B cell (primary cell): ENCODE results near the gene ATP10A. TPM values are rescaled to one million over a fixed set of nuclear protein-coding genes. Genes with fewer than 3 reads are reported as not detected.

Source experiments
- ATAC-seq: fragments of 200-7000 bp; cut with Tn5 transposase; one replicate; pipeline ENCODE4 v1.10.0; 2021; ENCODE audit warnings: low read depth, mild to moderate bottlenecking, moderate number of reproducible peaks, moderate library complexity
- CTCF ChIA-PET: fragments of 350-600 bp; sonication (Branson Sonifier 250); formaldehyde crosslinking; loops from one replicate; lab custom pipeline; 2021; ENCODE audit warnings: antibody characterized with exemption, inconsistent platforms; lab: Charles Lee
- POLR2A ChIA-PET: fragments of 350-600 bp; sonication (Branson Sonifier 250); formaldehyde crosslinking; loops from one replicate; lab custom pipeline; 2021; ENCODE audit warnings: antibody characterized with exemption; lab: Charles Lee
- DNase-seq: peaks from one replicate; pipeline ENCODE4 v3.0.0; 2013
- H2AFZ ChIP-seq: 2 replicates; pipeline ENCODE4 v1.6.1; 2012; ENCODE audit warnings: mild to moderate bottlenecking, low read depth, low read length; ENCODE audit not compliant: insufficient read depth, poor library complexity, severe bottlenecking
- H3K27ac ChIP-seq, 2 donors: 1 replicate in 1 of 2; 2 replicates in 1 of 2; pipeline ENCODE4 v1.5.1; 2012 to 2013; ENCODE audit warnings: low read length in 2 of 2, mild to moderate bottlenecking in 2 of 2, moderate library complexity in 1 of 2
- H3K27me3 ChIP-seq, 4 experiments: fragments of 200-600 bp in 1 of 4; sonication (generic) in 1 of 4; replicated peaks in 1 of 4; 1 replicate in 2 of 4; 2 replicates in 2 of 4; pipeline versions ENCODE4 v1.6.1 to v1.7.0; 2013 to 2016; ENCODE audit warnings: low read length in 3 of 4, mild to moderate bottlenecking in 2 of 4, mixed read lengths in 1 of 4, moderate library complexity in 1 of 4; ENCODE audit not compliant: insufficient read depth in 4 of 4, control insufficient read depth in 3 of 4; ENCODE audit errors: control extremely low read depth in 1 of 4
- H3K36me3 ChIP-seq, 2 experiments: replicated peaks in 1 of 2; 1 replicate in 1 of 2; 2 replicates in 1 of 2; pipeline versions ENCODE4 v1.6.1 to v1.7.1; 2013; ENCODE audit warnings: low read length in 1 of 2; ENCODE audit not compliant: insufficient read depth in 2 of 2, control insufficient read depth in 1 of 2; ENCODE audit errors: control extremely low read depth in 1 of 2, extremely low read depth in 1 of 2
- H3K4me1 ChIP-seq, 2 donors: fragments of 200-600 bp in 1 of 2; sonication (generic) in 1 of 2; 1 replicate in 1 of 2; 2 replicates in 1 of 2; pipeline versions ENCODE4 v1.5.1 to v1.6.1; 2013 to 2017; ENCODE audit warnings: low read length in 2 of 2; ENCODE audit not compliant: control insufficient read depth in 2 of 2, insufficient read depth in 2 of 2
- H3K4me2 ChIP-seq: replicated peaks from 2 replicates; pipeline ENCODE3; 2012; ENCODE audit warnings: mild to moderate bottlenecking, low read depth, low read length; ENCODE audit not compliant: poor library complexity, severe bottlenecking
- H3K4me3 ChIP-seq, 5 experiments: fragments of 200-600 bp in 1 of 5; sonication (generic) in 1 of 5; 1 replicate in 3 of 5; 2 replicates in 2 of 5; pipeline versions ENCODE4 v1.5.1 to v1.7.0; 2011 to 2016; ENCODE audit warnings: low read length in 4 of 5, mild to moderate bottlenecking in 4 of 5, low read depth in 2 of 5, control low read depth in 1 of 5, moderate library complexity in 1 of 5; ENCODE audit not compliant: insufficient read depth in 1 of 5; ENCODE audit errors: control extremely low read depth in 1 of 5, extremely low read depth in 1 of 5
- H3K79me2 ChIP-seq: fragments of 200-600 bp; sonication (generic); one replicate; pipeline ENCODE4 v1.6.0; 2016; ENCODE audit warnings: low read length; ENCODE audit not compliant: control insufficient read depth, insufficient read depth
- H3K9ac ChIP-seq: fragments of 200-600 bp; sonication (generic); 2 replicates; pipeline ENCODE4 v1.6.1; 2017; ENCODE audit warnings: mild to moderate bottlenecking, low read length, moderate library complexity
- H3K9me3 ChIP-seq, 3 donors: one replicate each; pipeline versions ENCODE4 v1.6.1 to v1.7.1; 2013; ENCODE audit warnings: low read length in 2 of 3; ENCODE audit not compliant: control insufficient read depth in 2 of 3, insufficient read depth in 1 of 3; ENCODE audit errors: control extremely low read depth in 1 of 3
- H4K20me1 ChIP-seq: 2 replicates; pipeline ENCODE4 v1.6.0; 2012; ENCODE audit warnings: mild to moderate bottlenecking, low read length; ENCODE audit not compliant: insufficient read depth, control insufficient read depth, poor library complexity, severe bottlenecking
- H3K27ac Mint-ChIP-seq: one replicate; pipeline ENCODE4 v1.8.0; 2021; ENCODE audit warnings: mixed read lengths
- H3K27me3 Mint-ChIP-seq: one replicate; pipeline ENCODE4 v1.8.0; 2021; ENCODE audit warnings: mixed read lengths
- H3K4me1 Mint-ChIP-seq: one replicate; pipeline ENCODE4 v1.8.0; 2021; ENCODE audit warnings: mixed read lengths
- H3K4me3 Mint-ChIP-seq: one replicate; pipeline ENCODE4 v1.8.0; 2021; ENCODE audit warnings: mixed read lengths
- H3K9me3 Mint-ChIP-seq: one replicate; pipeline ENCODE4 v1.8.0; 2022; ENCODE audit warnings: mixed read lengths; ENCODE audit not compliant: insufficient read depth
- EZH2 ChIP-seq: IDR thresholded peaks from 2 replicates; pipeline ENCODE4 v1.6.1; 2012; ENCODE audit warnings: borderline replicate concordance, low read depth, mild to moderate bottlenecking, moderate library complexity, low read length; ENCODE audit not compliant: insufficient read depth, poor library complexity, severe bottlenecking
- WGBS: methylation state at CpG from one replicate; pipeline ENCODE4 v1.1.5; 2013; ENCODE audit warnings: missing lambda C conversion rate; ENCODE audit not compliant: insufficient coverage; 5-methylcytosine and 5-hydroxymethylcytosine counted together
- intact Hi-C: fragments of 100-400 bp; cut with micrococcal nuclease; formaldehyde crosslinking; loops from one replicate; pipeline ENCODE4 v1.10.0; 2022
- polyA plus RNA-seq: library from polyadenylated mRNA; depleted of rRNA; stranded (reverse); fragments of >200 nt; gene quantifications from 2 replicates; pipeline ENCODE4 v1.2.3, GENCODE V29; 2012
- total RNA-seq, 2 donors: library from RNA; stranded (reverse); fragments of 120-200 nt in 1 of 2; gene quantifications; 1 replicate in 1 of 2; 2 replicates in 1 of 2; pipeline versions ENCODE4 v1.2.3 to v1.2.4, GENCODE V29; 2013 to 2022
- TF ChIP-seq, protein P1 (sequence below): fragments of 200-600 bp; IDR thresholded peaks from one replicate; pipeline ENCODE4 v1.8.0; 2022; ENCODE audit warnings: antibody characterized with exemption, mild to moderate bottlenecking

ATP10A gene
- total and polyA plus RNA-seq, 2 donors (not counting 1 experiment from before 2014, with no cell fraction given): 0.21 to 0.22 TPM

GRCh38 chr15:25880411-25880810 lies 17.3 kb upstream of the ATP10A start:
- no peaks in the 10 kb centered on the region for H3K4me1 ChIP-seq
- POLR2A ChIA-PET: no interaction called here
- H3K79me2 ChIP-seq: no peaks in the 10 kb centered on the region
- no peaks in the 10 kb centered on the region for H3K4me1 Mint-ChIP-seq
- no peak overlapping the region for H3K4me3 Mint-ChIP-seq
- H3K27me3 ChIP-seq: no peaks in the 10 kb centered on the region
- H3K4me3 ChIP-seq: no peak overlapping the region
- H3K36me3 ChIP-seq: no peaks in the 10 kb centered on the region
- H3K27ac ChIP-seq: no peak overlapping the region
- H4K20me1 ChIP-seq: no peaks in the 10 kb centered on the region
- CTCF ChIA-PET: no interaction called here
- intact Hi-C loops: no loop called here
- no peak overlapping the region for H2AFZ ChIP-seq
- no peaks in the 10 kb centered on the region for H3K27me3 Mint-ChIP-seq
- WGBS: 100% methylated on average over 1 of the region's 1 CpG
- H3K9me3 ChIP-seq: no peaks in the 10 kb centered on the region
- no peak for DNase-seq
- TF ChIP-seq, protein P1, sequence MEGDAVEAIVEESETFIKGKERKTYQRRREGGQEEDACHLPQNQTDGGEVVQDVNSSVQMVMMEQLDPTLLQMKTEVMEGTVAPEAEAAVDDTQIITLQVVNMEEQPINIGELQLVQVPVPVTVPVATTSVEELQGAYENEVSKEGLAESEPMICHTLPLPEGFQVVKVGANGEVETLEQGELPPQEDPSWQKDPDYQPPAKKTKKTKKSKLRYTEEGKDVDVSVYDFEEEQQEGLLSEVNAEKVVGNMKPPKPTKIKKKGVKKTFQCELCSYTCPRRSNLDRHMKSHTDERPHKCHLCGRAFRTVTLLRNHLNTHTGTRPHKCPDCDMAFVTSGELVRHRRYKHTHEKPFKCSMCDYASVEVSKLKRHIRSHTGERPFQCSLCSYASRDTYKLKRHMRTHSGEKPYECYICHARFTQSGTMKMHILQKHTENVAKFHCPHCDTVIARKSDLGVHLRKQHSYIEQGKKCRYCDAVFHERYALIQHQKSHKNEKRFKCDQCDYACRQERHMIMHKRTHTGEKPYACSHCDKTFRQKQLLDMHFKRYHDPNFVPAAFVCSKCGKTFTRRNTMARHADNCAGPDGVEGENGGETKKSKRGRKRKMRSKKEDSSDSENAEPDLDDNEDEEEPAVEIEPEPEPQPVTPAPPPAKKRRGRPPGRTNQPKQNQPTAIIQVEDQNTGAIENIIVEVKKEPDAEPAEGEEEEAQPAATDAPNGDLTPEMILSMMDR: no peak
- no peak for TF ChIP-seq EZH2
- no peak overlapping the region for H3K9ac ChIP-seq
- peaks cover 2% of the 10 kb centered on the region for H3K9me3 Mint-ChIP-seq
- no peak for ATAC-seq
- H3K27ac Mint-ChIP-seq: no peak overlapping the region
- no peak overlapping the region for H3K4me2 ChIP-seq

DNA sequence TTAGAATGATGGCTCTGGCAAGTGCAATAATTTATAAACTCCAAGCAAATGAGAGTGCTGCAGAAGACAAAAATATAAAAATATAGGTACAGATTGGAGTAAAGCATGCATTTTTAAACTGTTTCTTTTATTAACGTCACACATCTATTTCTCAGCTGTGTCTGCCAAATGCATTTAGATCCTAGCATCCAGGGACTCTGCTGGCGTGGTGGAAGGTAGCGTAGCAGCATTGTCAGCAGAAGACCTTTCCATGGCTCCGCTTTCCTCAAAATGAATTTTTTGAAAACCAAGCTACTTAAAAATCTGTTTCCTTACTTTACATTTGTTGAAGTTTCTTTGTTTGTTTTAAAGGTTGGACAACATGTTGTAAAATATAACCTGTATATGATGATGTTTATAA lies 16.3 kb upstream of the ATP10A start:
- Histone ChIP-seq H3K27ac (no peak overlapping the region), H3K27me3 (no peaks in the 10 kb centered on the region), H3K4me1 (no peaks in the 10 kb centered on the region), H2AFZ (no peak overlapping the region), H3K79me2 (no peaks in the 10 kb centered on the region), H3K9ac (no peak overlapping the region), H3K4me2 (no peak overlapping the region), H3K36me3 (no peaks in the 10 kb centered on the region), H3K9me3 (no peaks in the 10 kb centered on the region), H4K20me1 (no peaks in the 10 kb centered on the region), H3K4me3 (no peak overlapping the region)
- ChIA-PET CTCF (no interaction called here), POLR2A (no interaction called here)
- no peak overlapping the region for H3K4me3 Mint-ChIP-seq
- DNase-seq: no peak
- H3K27me3 Mint-ChIP-seq: peaks cover 3% of the 10 kb centered on the region
- TF ChIP-seq, protein P1: no peak
- TF ChIP-seq EZH2: no peak
- ATAC-seq: no peak
- intact Hi-C loops: no loop called here
- H3K27ac Mint-ChIP-seq: no peak overlapping the region
- H3K9me3 Mint-ChIP-seq: peaks cover 2% of the 10 kb centered on the region
- whole genome bisulfite sequencing: 100% methylated on average over 2 of the region's 4 CpGs
- no peaks in the 10 kb centered on the region for H3K4me1 Mint-ChIP-seq
